Osteocyte (in vitro differentiated cells): ENCODE measurements around the gene ARID3A. TPM values are rescaled to one million over a fixed set of nuclear protein-coding genes. Genes with fewer than 3 reads are reported as not detected.

Source experiments
- DNase-seq: peaks from one replicate; pipeline ENCODE4 v3.0.0; 2021; ENCODE audit warnings: mixed read lengths; ENCODE audit not compliant: unreplicated experiment; ENCODE audit errors: extremely low spot score
- H3K27ac Mint-ChIP-seq: one replicate; pipeline ENCODE4 v1.8.0; 2021; ENCODE audit warnings: mild to moderate bottlenecking, mixed read lengths; ENCODE audit not compliant: unreplicated experiment
- H3K27me3 Mint-ChIP-seq: one replicate; pipeline ENCODE4 v1.8.0; 2021; ENCODE audit warnings: mixed read lengths; ENCODE audit not compliant: unreplicated experiment
- H3K36me3 Mint-ChIP-seq: one replicate; pipeline ENCODE4 v1.8.0; 2021; ENCODE audit warnings: mixed read lengths; ENCODE audit not compliant: unreplicated experiment
- H3K4me1 Mint-ChIP-seq: one replicate; pipeline ENCODE4 v1.8.0; 2021; ENCODE audit warnings: mixed read lengths; ENCODE audit not compliant: unreplicated experiment
- H3K4me3 Mint-ChIP-seq: one replicate; pipeline ENCODE4 v1.8.0; 2021; ENCODE audit warnings: mild to moderate bottlenecking, moderate library complexity, mixed read lengths; ENCODE audit not compliant: unreplicated experiment
- H3K9me3 Mint-ChIP-seq: one replicate; pipeline ENCODE4 v1.8.0; 2021; ENCODE audit warnings: mixed read lengths; ENCODE audit not compliant: unreplicated experiment
- CTCF ChIP-seq: fragments of 200-600 bp; sonication (generic); IDR thresholded peaks from 2 replicates; pipeline ENCODE4 v1.5.0; 2021; ENCODE audit warnings: antibody characterized with exemption, mild to moderate bottlenecking, moderate library complexity
- total RNA-seq: library from RNA; stranded (reverse); gene quantifications from 2 replicates; pipeline ENCODE4 v1.2.1, GENCODE V29; 2021

The ARID3A gene
- total RNA-seq, 1 donor from 2014 or later, result 16.8 TPM

- H3K4me3 Mint-ChIP-seq, result no peak overlapping the region
- peaks cover 16% of the 10 kb centered on the region for H3K4me1 Mint-ChIP-seq
- peaks cover 10% of the 10 kb centered on the region for H3K27me3 Mint-ChIP-seq
- no peaks in the 10 kb centered on the region for H3K9me3 Mint-ChIP-seq
- no peaks in the 10 kb centered on the region for H3K36me3 Mint-ChIP-seq
- DNase-seq, result no peak
- TF ChIP-seq CTCF, result no peak
- no peak overlapping the region for H3K27ac Mint-ChIP-seq
Observed at GRCh38 chr19:920051-920864, 5.6 kb upstream of the ARID3A start.

- Mint-ChIP-seq H3K4me1 (peaks cover 17% of the 10 kb centered on the region), H3K27me3 (peaks cover 8% of the 10 kb centered on the region), H3K9me3 (no peaks in the 10 kb centered on the region), H3K36me3 (no peaks in the 10 kb centered on the region), H3K4me3 (peak overlapping the region; percentile 73), H3K27ac (no peak overlapping the region)
- no peak for DNase-seq
- TF ChIP-seq CTCF, result no peak
Observed at GRCh38 chr19:924553-925086, 1.2 kb upstream of the ARID3A start.

GRCh38 chr19:925087-925525 lies 729 bp upstream of the ARID3A start:
- H3K27ac Mint-ChIP-seq, result no peak overlapping the region
- no peaks in the 10 kb centered on the region for H3K9me3 Mint-ChIP-seq

GRCh38 chr19:926323-926588 lies 421 bp downstream of the ARID3A start:
- Mint-ChIP-seq H3K27me3 (peaks cover 3% of the 10 kb centered on the region), H3K4me1 (peaks cover 17% of the 10 kb centered on the region), H3K4me3 (peak overlapping the region; percentile 81), H3K9me3 (no peaks in the 10 kb centered on the region), H3K36me3 (peaks cover 5% of the 10 kb centered on the region), H3K27ac (no peak overlapping the region)
- no peak for TF ChIP-seq CTCF
- DNase-seq, result no peak

More at GRCh38 chr19:925087-925525, 729 bp upstream of the ARID3A start:
- Mint-ChIP-seq H3K4me1 (peaks cover 17% of the 10 kb centered on the region), H3K27me3 (peaks cover 8% of the 10 kb centered on the region), H3K4me3 (peak overlapping the region; percentile 73), H3K36me3 (peaks cover 2% of the 10 kb centered on the region)
- no peak for DNase-seq
- TF ChIP-seq CTCF, result no peak

- Mint-ChIP-seq H3K4me3 (peak overlapping the region; percentile 81), H3K9me3 (no peaks in the 10 kb centered on the region), H3K36me3 (peaks cover 5% of the 10 kb centered on the region), H3K27ac (no peak overlapping the region), H3K4me1 (peaks cover 16% of the 10 kb centered on the region), H3K27me3 (no peaks in the 10 kb centered on the region)
- no peak for TF ChIP-seq CTCF
- no peak for DNase-seq
Observed at GRCh38 chr19:926589-927350, 935 bp downstream of the ARID3A start.
